Aorta (tissue), 5 donors: ENCODE data around the gene TRMT1. TPM values are rescaled to one million over a fixed set of nuclear protein-coding genes. Genes with fewer than 3 reads are reported as not detected.

Experiments used
- ATAC-seq: fragments of 200-7000 bp; cut with Tn5 transposase; one replicate; pipeline ENCODE4 v1.9.1; 2022; ENCODE audit warnings: moderate library complexity; ENCODE audit not compliant: low FRiP score
- DNase-seq, 2 donors: peaks; one replicate each; pipeline ENCODE4 v3.0.0-alpha.2; 2020
- H3K27ac ChIP-seq, 2 donors: one replicate each; pipeline ENCODE4 v1.5.1; 2013; ENCODE audit warnings: low read length in 2 of 2, mild to moderate bottlenecking in 2 of 2, moderate library complexity in 2 of 2, control low read depth in 1 of 2, inconsistent platforms in 1 of 2, low read depth in 1 of 2
- H3K27me3 ChIP-seq, 2 donors: one replicate each; pipeline ENCODE4 v1.6.1; 2013; ENCODE audit warnings: control low read depth in 1 of 2, low read length in 1 of 2, mild to moderate bottlenecking in 1 of 2, moderate library complexity in 1 of 2; ENCODE audit not compliant: insufficient read depth in 2 of 2, control insufficient read depth in 1 of 2
- H3K36me3 ChIP-seq, 2 donors: one replicate each; pipeline ENCODE4 v1.6.1; 2013; ENCODE audit warnings: control low read depth in 1 of 2, low read length in 1 of 2, mild to moderate bottlenecking in 1 of 2; ENCODE audit not compliant: insufficient read depth in 2 of 2, control insufficient read depth in 1 of 2
- H3K4me1 ChIP-seq, 2 donors: one replicate each; pipeline ENCODE4 v1.6.1; 2013; ENCODE audit warnings: low read length in 2 of 2, control low read depth in 1 of 2, mild to moderate bottlenecking in 1 of 2, moderate library complexity in 1 of 2; ENCODE audit not compliant: insufficient read depth in 2 of 2, control insufficient read depth in 1 of 2
- H3K4me3 ChIP-seq, 2 donors: one replicate each; pipeline ENCODE4 v1.5.1; 2013; ENCODE audit warnings: low read length in 2 of 2, control low read depth in 1 of 2, mild to moderate bottlenecking in 1 of 2
- H3K9me3 ChIP-seq: one replicate; pipeline ENCODE4 v1.6.1; 2013; ENCODE audit warnings: mild to moderate bottlenecking, low read length; ENCODE audit not compliant: control insufficient read depth
- WGBS, 2 donors: extraction: QIAGEN DNeasy Blood & Tissue Kit; methylation state at CpG; one replicate each; pipeline ENCODE4 v1.1.7; 2013; 5-methylcytosine and 5-hydroxymethylcytosine counted together
- intact Hi-C, 2 donors: fragments of 100-400 bp; cut with DNase I; formaldehyde crosslinking; loops; one replicate each; pipeline versions ENCODE4 v1.14.2 to v1.15.0; 2022
- polyA plus RNA-seq, 2 donors: library from polyadenylated mRNA; stranded (reverse); fragments of 200-250 nt; gene quantifications; one replicate each; pipeline ENCODE4 v1.2.3, GENCODE V29; 2013
- total RNA-seq, 2 donors: library from RNA; stranded (reverse); fragmentation: NEBNext Ultra II Directional; extraction: Animal tissue kit (Norgen Biotek cat#: 25700); gene quantifications; one replicate each; pipeline ENCODE4 v1.2.1, GENCODE V29; 2021
- donor health status: healthy with polysubstance abuse.
- donor health status: Bipolar disorder and iron deficiency.
- donor health status: DM: no; HTN: no; CAD: no.
- donor health status: DM: no; HTN: no; CAD: no.
- donor health status: DM: yes; HTN: yes; CAD: no.

Gene TRMT1
- total and polyA plus RNA-seq, 4 donors, result 17.9 to 62.2 (median 25.2) TPM

DNA sequence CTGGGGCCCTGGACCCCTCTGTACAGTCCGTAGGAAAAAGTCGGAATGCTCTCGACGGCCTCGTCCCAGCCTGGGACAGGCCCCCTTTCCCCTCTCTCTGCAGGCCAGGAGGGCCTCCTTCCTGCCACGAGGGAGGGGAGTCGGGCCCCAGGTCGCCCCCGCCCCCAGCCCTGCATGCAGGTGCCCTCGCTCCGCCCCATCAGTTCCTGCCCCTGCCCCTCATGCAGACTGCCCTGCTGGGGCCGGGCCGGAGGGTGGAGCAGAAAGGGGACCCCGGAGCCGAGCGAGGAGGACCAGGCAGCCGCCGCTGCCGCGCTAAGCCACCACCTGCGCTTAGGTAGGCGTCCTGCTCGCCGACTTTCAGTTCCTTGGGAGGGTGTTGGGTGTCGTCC is 21.2 kb downstream of the TRMT1 start:
- Histone ChIP-seq H3K27me3 (no peaks in the 10 kb centered on the region), H3K36me3 (no peaks in the 10 kb centered on the region), H3K9me3 (no peaks in the 10 kb centered on the region), H3K4me3 (no peak overlapping the region), H3K27ac (no peak overlapping the region), H3K4me1 (peaks cover 0 to 3% of the 10 kb centered on the region in 2 donors)
- WGBS, 2 donors, result 64 to 65% methylated on average over 25 of the region's 25 CpGs
- intact Hi-C loops, result loop anchor here in 1 of 2 donors (2.0 kb wide), 1 partner anchor 117 kb away; no protein-coding TSS in a partner anchor
- ATAC-seq (no peak), DNase-seq (peak in 1 of 2 donors; percentile 65)

DNA sequence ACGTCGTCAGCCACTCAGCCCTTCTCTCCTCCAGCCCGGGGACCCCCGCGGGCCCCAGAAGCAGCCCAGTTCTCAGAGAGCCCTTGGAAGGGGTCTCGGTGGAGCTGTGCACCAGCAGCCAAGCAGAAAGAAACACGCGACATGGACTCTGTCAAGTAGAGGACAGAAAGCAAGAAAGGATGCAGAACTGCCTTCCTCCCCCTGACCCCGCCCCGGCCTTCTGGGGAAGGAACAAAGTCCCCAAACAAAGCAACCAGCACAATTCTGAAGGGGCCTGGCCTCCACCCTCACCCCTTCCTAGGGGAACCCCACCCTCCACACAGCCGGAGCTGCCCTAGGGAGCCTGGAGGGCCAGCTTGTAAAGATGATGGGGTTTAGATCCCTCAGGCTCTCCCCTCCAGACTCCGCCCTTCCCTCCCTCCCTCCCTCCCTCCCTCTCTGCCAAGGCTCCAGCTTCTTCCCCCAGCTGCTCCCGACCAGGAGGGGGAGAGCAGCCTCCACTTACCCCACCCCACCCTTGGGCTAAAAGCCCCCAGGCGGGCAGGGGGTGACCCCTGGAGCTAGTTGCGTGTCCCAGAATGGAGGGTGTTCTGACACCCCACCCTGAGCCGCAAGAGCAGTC is 21.7 kb downstream of the TRMT1 start:
- intact Hi-C loops, result loop anchor here (2.0 to 5.0 kb wide), 2 partner anchors 98 to 116 kb away; partner anchors contain the start of gene NFIX (in 1 of the 2)
- Histone ChIP-seq H3K27me3 (no peaks in the 10 kb centered on the region), H3K4me3 (no peak overlapping the region), H3K27ac (no peak overlapping the region), H3K4me1 (peaks cover 0 to 3% of the 10 kb centered on the region in 2 donors), H3K36me3 (no peaks in the 10 kb centered on the region), H3K9me3 (no peaks in the 10 kb centered on the region)
- ATAC-seq, result no peak
- 41 to 44% methylated on average over 14 to 16 of the region's 16 CpGs for WGBS, 2 donors
- DNase-seq, result peak in 1 of 2 donors; percentile 65

DNA sequence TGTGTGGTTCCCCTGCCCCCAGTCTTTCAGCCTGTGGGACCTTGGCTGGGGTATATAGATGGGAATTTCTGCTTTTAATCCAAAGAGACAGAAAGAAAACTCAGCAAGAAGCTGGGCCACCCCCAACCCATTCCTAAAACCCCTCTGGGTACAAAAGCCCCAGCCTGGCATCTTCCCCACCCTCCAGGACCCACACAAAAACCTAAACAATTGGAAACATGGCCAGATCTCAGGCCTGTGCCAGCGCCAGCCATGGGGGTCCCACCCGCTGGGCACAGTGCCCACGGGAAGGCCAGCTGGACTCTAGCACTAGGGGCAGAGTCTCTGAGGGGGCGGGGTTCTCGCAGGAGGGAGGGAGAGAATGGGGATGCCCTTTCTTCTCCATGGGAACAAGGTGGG is 22.4 kb downstream of the TRMT1 start:
- ATAC-seq, result no peak
- Histone ChIP-seq H3K27me3 (no peaks in the 10 kb centered on the region), H3K36me3 (no peaks in the 10 kb centered on the region), H3K4me1 (peaks cover 0 to 3% of the 10 kb centered on the region in 2 donors), H3K27ac (peak overlapping the region; percentile 25 to 49), H3K4me3 (no peak overlapping the region), H3K9me3 (no peaks in the 10 kb centered on the region)
- 5 to 8% methylated on average over 4 to 5 of the region's 5 CpGs for WGBS, 2 donors
- no peak for DNase-seq
- intact Hi-C loops, result loop anchor here (2.0 to 5.0 kb wide), 2 partner anchors 97 to 115 kb away; partner anchors contain the start of gene NFIX (in 1 of the 2)

DNA sequence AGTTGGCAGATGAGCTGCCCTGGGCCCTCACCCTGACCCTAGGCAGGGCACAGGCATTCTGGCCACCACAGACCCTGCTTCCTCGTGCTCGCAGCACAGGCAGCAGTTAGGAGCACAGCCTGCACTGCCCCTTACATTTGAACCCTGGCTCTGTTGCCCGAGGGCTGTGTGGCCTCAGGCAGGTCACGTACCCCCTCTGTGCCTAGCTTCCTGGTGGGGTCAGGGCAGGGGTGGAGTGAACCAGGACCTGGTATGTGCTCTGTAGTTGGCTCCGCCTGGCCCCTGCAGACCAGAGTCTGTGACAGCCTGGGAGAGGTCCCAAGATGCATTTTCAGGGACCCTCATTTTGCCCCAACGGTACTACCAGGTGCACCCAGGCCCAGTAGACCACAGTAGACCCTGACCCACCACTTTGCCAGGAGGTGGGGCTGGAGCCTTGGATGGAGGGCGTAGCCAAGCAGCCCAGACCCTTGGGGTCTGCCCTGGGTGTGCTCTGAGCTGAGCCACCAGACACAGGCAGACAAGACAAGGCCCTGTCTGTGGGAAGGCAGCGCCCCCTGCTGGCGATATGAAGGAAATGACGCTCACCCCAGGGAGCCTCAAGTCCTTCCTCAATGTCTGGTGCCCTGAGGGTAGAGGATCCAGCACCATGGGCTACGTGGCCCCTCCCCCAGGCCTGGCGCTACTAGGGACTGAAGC is 23.0 kb downstream of the TRMT1 start:
- no peak overlapping the region for H3K4me3 ChIP-seq
- no peaks in the 10 kb centered on the region for H3K36me3 ChIP-seq
- peak overlapping the region; percentile 49 to 59 for H3K27ac ChIP-seq
- no peaks in the 10 kb centered on the region for H3K27me3 ChIP-seq
- intact Hi-C loops, result loop anchor here (1.0 to 5.0 kb wide), 3 partner anchors 96 to 115 kb away; partner anchors contain the start of gene NFIX (in 1 of the 2)
- no peaks in the 10 kb centered on the region for H3K9me3 ChIP-seq
- DNase-seq (peak; percentile 90 to 93), ATAC-seq (peak; percentile 73)
- H3K4me1 ChIP-seq, result peaks cover 0 to 3% of the 10 kb centered on the region in 2 donors
- WGBS, 2 donors, result 17 to 21% methylated on average over 11 to 12 of the region's 12 CpGs

DNA sequence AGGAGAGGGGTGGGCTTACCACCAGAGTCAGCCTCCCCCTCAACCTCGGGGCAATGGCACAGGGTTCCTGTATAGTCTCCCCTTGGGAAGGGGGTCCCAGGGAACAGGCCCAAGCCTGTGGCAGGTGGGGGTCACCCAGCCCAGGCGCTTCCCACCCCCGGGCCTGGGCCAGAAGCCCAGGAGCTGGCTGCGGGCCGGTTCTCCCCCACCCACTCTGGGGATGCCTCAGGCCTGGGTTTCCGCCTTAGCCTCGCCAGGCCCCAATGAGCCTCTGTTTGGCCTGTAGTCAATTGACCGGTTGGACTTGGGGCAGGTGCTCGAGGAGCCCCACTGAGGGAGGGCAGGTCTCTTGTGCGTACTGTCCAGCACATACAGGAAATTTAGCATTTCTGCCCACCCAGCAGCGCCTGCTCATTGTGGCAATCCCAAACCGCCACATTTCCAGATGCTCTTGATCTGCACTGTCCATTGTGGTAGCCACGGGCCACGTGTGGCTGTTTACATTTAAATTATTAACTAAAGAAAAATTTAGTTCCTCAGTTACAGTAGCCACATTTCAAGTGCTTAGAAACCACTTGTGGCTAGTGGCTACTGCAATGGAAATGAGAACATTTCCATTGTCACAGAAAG is 23.8 kb downstream of the TRMT1 start:
- H3K4me3 ChIP-seq, result no peak overlapping the region
- 16 to 22% methylated on average over 14 of the region's 14 CpGs for WGBS, 2 donors
- no peak for ATAC-seq
- H3K9me3 ChIP-seq, result no peaks in the 10 kb centered on the region
- H3K36me3 ChIP-seq, result no peaks in the 10 kb centered on the region
- peaks cover 0 to 3% of the 10 kb centered on the region in 2 donors for H3K4me1 ChIP-seq
- H3K27me3 ChIP-seq, result no peaks in the 10 kb centered on the region
- peak in 1 of 2 donors; percentile 73 for DNase-seq
- H3K27ac ChIP-seq, result peak overlapping the region; percentile 83 to 88
- intact Hi-C loops, result loop anchor here in 1 of 2 donors (1.0 to 5.0 kb wide), 2 partner anchors 95 to 109 kb away; partner anchors contain the start of gene NFIX

DNA sequence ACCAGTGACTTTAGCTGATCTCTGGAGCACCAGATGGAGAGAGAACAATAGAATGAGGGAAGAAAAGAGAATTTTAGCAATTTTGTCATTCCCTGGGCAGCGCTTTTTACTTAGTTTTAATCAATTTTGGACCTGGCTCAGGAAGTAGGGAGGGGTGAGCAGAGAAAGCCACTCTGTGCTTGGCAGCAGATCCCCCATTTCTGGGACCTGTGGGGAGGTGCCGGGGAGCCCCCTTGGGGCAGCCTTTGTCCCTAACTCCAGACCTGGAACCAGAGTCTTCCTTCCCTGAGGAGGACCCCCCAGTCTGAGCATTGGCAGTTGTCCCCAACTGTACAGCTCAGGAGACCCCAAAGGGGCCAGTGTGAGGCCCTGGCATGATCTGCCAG is 24.4 kb downstream of the TRMT1 start:
- ATAC-seq, result no peak
- no peak for DNase-seq
- peak overlapping the region; percentile 83 to 88 for H3K27ac ChIP-seq
- 9 to 13% methylated on average over 2 of the region's 2 CpGs for WGBS, 2 donors
- no peaks in the 10 kb centered on the region for H3K27me3 ChIP-seq
- H3K9me3 ChIP-seq, result no peaks in the 10 kb centered on the region
- intact Hi-C loops, result loop anchor here in 1 of 2 donors (5.0 kb wide), 1 partner anchor 95 kb away; the partner anchor contains the start of gene NFIX
- peaks cover 0 to 3% of the 10 kb centered on the region in 2 donors for H3K4me1 ChIP-seq
- peaks cover 0 to 3% of the 10 kb centered on the region in 2 donors for H3K36me3 ChIP-seq
- H3K4me3 ChIP-seq, result no peak overlapping the region

DNA sequence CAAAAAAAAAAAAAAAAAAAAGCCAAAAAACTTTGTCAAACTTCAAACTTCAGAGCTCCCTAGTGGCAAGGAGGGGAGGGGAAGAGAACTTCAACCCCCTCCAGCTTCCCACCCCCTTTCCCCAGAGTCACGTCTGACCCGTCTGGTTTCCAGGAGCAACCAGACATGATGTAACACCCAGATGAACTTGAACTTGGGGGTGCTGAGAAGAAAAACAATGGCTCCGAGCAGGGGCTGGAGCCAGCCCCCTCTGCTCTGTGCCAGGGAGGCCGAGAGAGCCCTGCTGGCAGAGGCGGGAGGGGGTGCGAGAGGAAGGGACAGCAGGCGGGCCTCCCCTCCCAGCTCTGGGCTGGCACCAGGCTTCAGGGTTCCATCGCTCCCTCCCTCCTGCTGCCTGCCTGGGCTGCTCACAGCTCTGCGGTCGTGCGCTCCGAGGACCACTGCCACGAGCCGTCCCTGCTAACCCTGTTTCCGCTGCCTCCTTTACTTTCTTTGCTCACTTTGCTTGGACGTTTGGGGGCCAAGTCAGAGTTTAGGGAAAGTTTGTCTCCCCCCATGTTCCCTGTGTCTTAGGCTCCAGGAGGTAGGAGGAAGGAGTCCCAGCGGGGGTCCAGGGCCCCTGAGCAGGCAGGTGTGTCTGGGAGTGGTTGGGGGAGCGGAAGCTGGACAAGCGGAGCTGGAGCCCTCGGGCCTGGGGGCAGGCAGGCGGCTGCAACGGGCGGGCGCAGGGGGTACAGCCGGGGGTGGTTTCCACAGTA is 25.0 kb downstream of the TRMT1 start:
- H3K36me3 ChIP-seq, result peaks cover 0 to 3% of the 10 kb centered on the region in 2 donors
- H3K4me1 ChIP-seq, result peaks cover 0 to 3% of the 10 kb centered on the region in 2 donors
- ATAC-seq, result peak; percentile 84
- H3K4me3 ChIP-seq, result no peak overlapping the region
- WGBS, 2 donors, result 3 to 8% methylated on average over 23 to 25 of the region's 25 CpGs
- intact Hi-C loops, result loop anchor here in 1 of 2 donors (5.0 kb wide), 1 partner anchor 94 kb away; the partner anchor contains the start of gene NFIX
- H3K27ac ChIP-seq, result peak overlapping the region; percentile 83 to 88
- H3K9me3 ChIP-seq, result no peaks in the 10 kb centered on the region
- no peaks in the 10 kb centered on the region for H3K27me3 ChIP-seq
- DNase-seq, result peak; percentile 92
